Measurements from ENCODE around the gene C19orf73.

DNA sequence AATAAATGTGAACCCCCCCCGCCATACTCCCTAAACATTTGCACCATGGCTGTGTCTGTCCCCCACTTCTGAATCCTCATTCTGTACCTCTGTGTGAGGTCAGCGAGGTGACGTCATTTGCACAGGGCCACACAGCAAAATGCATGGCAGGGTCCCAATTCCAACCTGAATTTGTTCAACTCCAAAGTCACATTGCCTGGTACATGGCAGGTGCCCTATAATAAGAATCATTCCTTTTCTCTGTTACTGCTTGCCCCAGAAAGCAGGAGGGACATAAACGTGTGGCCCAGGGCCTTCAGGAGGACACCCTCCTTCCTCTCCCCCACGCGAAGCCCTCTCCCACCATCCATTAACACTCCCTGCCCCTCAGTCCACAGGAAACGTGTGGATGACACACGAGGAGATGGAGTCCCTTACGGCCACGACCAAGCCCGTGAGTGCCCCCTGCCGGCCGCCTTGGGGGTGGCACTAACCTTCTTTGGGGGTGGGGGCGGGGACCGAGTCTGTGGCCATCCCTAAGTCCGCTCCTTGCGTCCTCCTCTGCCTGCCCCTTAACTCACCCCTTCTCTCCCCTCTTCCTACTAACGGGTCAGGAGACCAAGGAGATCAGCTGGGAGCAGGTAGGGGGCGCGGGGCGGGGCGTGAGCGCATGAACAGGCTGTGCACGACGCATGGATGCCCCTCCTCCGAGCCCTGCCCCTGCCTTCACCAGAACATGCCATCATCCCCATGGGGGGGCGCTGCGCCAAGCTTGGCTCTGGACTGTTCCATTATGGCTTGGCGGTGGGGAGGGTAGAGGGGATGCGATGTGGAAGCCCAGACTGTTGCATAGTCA is 26.8 kb upstream of the C19orf73 start:
- TF ChIP-seq, protein P1, sequence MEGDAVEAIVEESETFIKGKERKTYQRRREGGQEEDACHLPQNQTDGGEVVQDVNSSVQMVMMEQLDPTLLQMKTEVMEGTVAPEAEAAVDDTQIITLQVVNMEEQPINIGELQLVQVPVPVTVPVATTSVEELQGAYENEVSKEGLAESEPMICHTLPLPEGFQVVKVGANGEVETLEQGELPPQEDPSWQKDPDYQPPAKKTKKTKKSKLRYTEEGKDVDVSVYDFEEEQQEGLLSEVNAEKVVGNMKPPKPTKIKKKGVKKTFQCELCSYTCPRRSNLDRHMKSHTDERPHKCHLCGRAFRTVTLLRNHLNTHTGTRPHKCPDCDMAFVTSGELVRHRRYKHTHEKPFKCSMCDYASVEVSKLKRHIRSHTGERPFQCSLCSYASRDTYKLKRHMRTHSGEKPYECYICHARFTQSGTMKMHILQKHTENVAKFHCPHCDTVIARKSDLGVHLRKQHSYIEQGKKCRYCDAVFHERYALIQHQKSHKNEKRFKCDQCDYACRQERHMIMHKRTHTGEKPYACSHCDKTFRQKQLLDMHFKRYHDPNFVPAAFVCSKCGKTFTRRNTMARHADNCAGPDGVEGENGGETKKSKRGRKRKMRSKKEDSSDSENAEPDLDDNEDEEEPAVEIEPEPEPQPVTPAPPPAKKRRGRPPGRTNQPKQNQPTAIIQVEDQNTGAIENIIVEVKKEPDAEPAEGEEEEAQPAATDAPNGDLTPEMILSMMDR (IDR thresholded peaks at IDR 0.05), result peak; percentile 92
- no peak for TF ChIP-seq POLR2AphosphoS5 (IDR thresholded peaks at IDR 0.05; ENCODE audit: low read depth, low read length)
- no peak for TF ChIP-seq TCF7L2 (IDR thresholded peaks at IDR 0.05; ENCODE audit: low read depth, low read length)
- TF ChIP-seq, protein P2, sequence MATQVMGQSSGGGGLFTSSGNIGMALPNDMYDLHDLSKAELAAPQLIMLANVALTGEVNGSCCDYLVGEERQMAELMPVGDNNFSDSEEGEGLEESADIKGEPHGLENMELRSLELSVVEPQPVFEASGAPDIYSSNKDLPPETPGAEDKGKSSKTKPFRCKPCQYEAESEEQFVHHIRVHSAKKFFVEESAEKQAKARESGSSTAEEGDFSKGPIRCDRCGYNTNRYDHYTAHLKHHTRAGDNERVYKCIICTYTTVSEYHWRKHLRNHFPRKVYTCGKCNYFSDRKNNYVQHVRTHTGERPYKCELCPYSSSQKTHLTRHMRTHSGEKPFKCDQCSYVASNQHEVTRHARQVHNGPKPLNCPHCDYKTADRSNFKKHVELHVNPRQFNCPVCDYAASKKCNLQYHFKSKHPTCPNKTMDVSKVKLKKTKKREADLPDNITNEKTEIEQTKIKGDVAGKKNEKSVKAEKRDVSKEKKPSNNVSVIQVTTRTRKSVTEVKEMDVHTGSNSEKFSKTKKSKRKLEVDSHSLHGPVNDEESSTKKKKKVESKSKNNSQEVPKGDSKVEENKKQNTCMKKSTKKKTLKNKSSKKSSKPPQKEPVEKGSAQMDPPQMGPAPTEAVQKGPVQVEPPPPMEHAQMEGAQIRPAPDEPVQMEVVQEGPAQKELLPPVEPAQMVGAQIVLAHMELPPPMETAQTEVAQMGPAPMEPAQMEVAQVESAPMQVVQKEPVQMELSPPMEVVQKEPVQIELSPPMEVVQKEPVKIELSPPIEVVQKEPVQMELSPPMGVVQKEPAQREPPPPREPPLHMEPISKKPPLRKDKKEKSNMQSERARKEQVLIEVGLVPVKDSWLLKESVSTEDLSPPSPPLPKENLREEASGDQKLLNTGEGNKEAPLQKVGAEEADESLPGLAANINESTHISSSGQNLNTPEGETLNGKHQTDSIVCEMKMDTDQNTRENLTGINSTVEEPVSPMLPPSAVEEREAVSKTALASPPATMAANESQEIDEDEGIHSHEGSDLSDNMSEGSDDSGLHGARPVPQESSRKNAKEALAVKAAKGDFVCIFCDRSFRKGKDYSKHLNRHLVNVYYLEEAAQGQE (IDR thresholded peaks at IDR 0.05; ENCODE audit: insufficient read depth in 1 of 2, low read depth in 2 of 2, low read length in 1 of 2), result no peak
